ENCODE measurements around the gene RNF128.

GRCh38 chrX:106684207-106684606 is 42.3 kb upstream of the RNF128 start:
- no peak for TF ChIP-seq EP300 (IDR thresholded peaks at IDR 0.05; ENCODE audit: borderline replicate concordance in 1 of 2, low read depth in 1 of 2, low read length in 1 of 2)
- no peak for TF ChIP-seq CTCF (IDR thresholded peaks at IDR 0.05)
- no peak for TF ChIP-seq RXRA (IDR thresholded peaks at IDR 0.05; ENCODE audit: borderline replicate concordance, low read depth)
- no peak for TF ChIP-seq SMC3 (IDR thresholded peaks at IDR 0.05; ENCODE audit: low read depth, low read length)
- no peak for TF ChIP-seq CHD2 (IDR thresholded peaks at IDR 0.05; ENCODE audit: low read length, partially characterized antibody)
- no peak for TF ChIP-seq FOXJ3 (CRISPR knock-in tag; IDR thresholded peaks at IDR 0.05)
- no peak for TF ChIP-seq GABPA (IDR thresholded peaks at IDR 0.05; ENCODE audit: low read depth)
- no peak for TF ChIP-seq ELF1 (IDR thresholded peaks at IDR 0.05)
- TF ChIP-seq RAD21 (IDR thresholded peaks at IDR 0.05; ENCODE audit: low read length), result no peak
